Trophoblast cell (in vitro differentiated cells and primary cell): Measurements from ENCODE around the gene TGM3.

Source experiments
- DNase-seq, 2 donors: peaks; one replicate each; pipeline ENCODE4 v3.0.0-alpha.2; 2016
- H2AFZ ChIP-seq: 2 replicates; pipeline ENCODE4 v1.6.1; 2013; ENCODE audit warnings: low read length, moderate library complexity, mild to moderate bottlenecking; ENCODE audit not compliant: insufficient read depth, poor library complexity
- H2AK5ac ChIP-seq: 2 replicates; pipeline ENCODE4 v1.6.1; 2013; ENCODE audit warnings: mild to moderate bottlenecking, low read length
- H2BK120ac ChIP-seq: 2 replicates; pipeline ENCODE4 v1.6.1; 2013; ENCODE audit warnings: low read length, mild to moderate bottlenecking, moderate library complexity; ENCODE audit not compliant: insufficient read depth, poor library complexity
- H2BK12ac ChIP-seq: 2 replicates; pipeline ENCODE4 v1.6.1; 2013; ENCODE audit warnings: mild to moderate bottlenecking, low read length, moderate library complexity
- H2BK5ac ChIP-seq: 2 replicates; pipeline ENCODE4 v1.6.1; 2013; ENCODE audit warnings: low read length, low read depth, moderate library complexity, mild to moderate bottlenecking; ENCODE audit not compliant: poor library complexity
- H3K14ac ChIP-seq: 2 replicates; pipeline ENCODE4 v1.6.1; 2013; ENCODE audit warnings: mild to moderate bottlenecking, low read length
- H3K18ac ChIP-seq: 2 replicates; pipeline ENCODE4 v1.6.1; 2013; ENCODE audit warnings: mild to moderate bottlenecking, low read length
- H3K23ac ChIP-seq: 2 replicates; pipeline ENCODE4 v1.6.1; 2013; ENCODE audit warnings: low read length
- H3K27ac ChIP-seq: 2 replicates; pipeline ENCODE4 v1.5.1; 2013; ENCODE audit warnings: low read depth, mild to moderate bottlenecking, inconsistent platforms, low read length, moderate library complexity
- H3K27me3 ChIP-seq: 2 replicates; pipeline ENCODE4 v1.6.1; 2013; ENCODE audit warnings: inconsistent platforms, mild to moderate bottlenecking, low read length, moderate library complexity; ENCODE audit not compliant: insufficient read depth
- H3K36me3 ChIP-seq, 2 experiments: 1 replicate in 1 of 2; 2 replicates in 1 of 2; pipeline ENCODE4 v1.6.1; 2013; ENCODE audit warnings: low read length in 2 of 2, mild to moderate bottlenecking in 2 of 2, moderate library complexity in 1 of 2; ENCODE audit not compliant: insufficient read depth in 2 of 2, control insufficient read depth in 1 of 2
- H3K4ac ChIP-seq: 2 replicates; pipeline ENCODE4 v1.6.1; 2013; ENCODE audit warnings: low read depth, mild to moderate bottlenecking, low read length, moderate library complexity
- H3K4me1 ChIP-seq, 2 experiments: 1 replicate in 1 of 2; 2 replicates in 1 of 2; pipeline ENCODE4 v1.6.1; 2013; ENCODE audit warnings: low read length in 2 of 2, mild to moderate bottlenecking in 2 of 2, moderate library complexity in 1 of 2; ENCODE audit not compliant: insufficient read depth in 2 of 2, control insufficient read depth in 1 of 2
- H3K4me2 ChIP-seq: 2 replicates; pipeline ENCODE4 v1.6.1; 2013; ENCODE audit warnings: inconsistent platforms, mild to moderate bottlenecking, low read length, moderate library complexity
- H3K4me3 ChIP-seq: 2 replicates; pipeline ENCODE4 v1.5.1; 2013; ENCODE audit warnings: mild to moderate bottlenecking, low read depth, low read length, inconsistent platforms
- H3K79me1 ChIP-seq: one replicate; pipeline ENCODE4 v1.6.1; 2013; ENCODE audit warnings: low read length
- H3K79me2 ChIP-seq: 2 replicates; pipeline ENCODE4 v1.6.1; 2013; ENCODE audit warnings: low read length, mild to moderate bottlenecking; ENCODE audit not compliant: control insufficient read depth, insufficient read depth, poor library complexity
- H3K9ac ChIP-seq: 2 replicates; pipeline ENCODE4 v1.6.1; 2013; ENCODE audit warnings: mild to moderate bottlenecking, low read length
- H3K9me3 ChIP-seq: 2 replicates; pipeline ENCODE4 v1.6.1; 2013; ENCODE audit warnings: low read depth, mild to moderate bottlenecking, control low read depth, inconsistent platforms, low read length; ENCODE audit not compliant: insufficient read depth
- H4K12ac ChIP-seq: 2 replicates; pipeline ENCODE4 v1.6.1; 2013; ENCODE audit warnings: low read depth, mild to moderate bottlenecking, low read length, moderate library complexity
- H4K8ac ChIP-seq: 2 replicates; pipeline ENCODE4 v1.6.1; 2013; ENCODE audit warnings: low read depth, mild to moderate bottlenecking, low read length, moderate library complexity
- H4K91ac ChIP-seq: one replicate; pipeline ENCODE4 v1.6.1; 2013; ENCODE audit warnings: low read depth, mild to moderate bottlenecking, low read length, moderate library complexity
- WGBS: extraction: QIAGEN DNeasy Blood & Tissue Kit; methylation state at CpG from one replicate; pipeline ENCODE4 v1.1.7; 2013; ENCODE audit warnings: missing lambda C conversion rate; ENCODE audit not compliant: insufficient read length, insufficient coverage; ENCODE audit errors: extremely low coverage; 5-methylcytosine and 5-hydroxymethylcytosine counted together

TGM3 gene

DNA sequence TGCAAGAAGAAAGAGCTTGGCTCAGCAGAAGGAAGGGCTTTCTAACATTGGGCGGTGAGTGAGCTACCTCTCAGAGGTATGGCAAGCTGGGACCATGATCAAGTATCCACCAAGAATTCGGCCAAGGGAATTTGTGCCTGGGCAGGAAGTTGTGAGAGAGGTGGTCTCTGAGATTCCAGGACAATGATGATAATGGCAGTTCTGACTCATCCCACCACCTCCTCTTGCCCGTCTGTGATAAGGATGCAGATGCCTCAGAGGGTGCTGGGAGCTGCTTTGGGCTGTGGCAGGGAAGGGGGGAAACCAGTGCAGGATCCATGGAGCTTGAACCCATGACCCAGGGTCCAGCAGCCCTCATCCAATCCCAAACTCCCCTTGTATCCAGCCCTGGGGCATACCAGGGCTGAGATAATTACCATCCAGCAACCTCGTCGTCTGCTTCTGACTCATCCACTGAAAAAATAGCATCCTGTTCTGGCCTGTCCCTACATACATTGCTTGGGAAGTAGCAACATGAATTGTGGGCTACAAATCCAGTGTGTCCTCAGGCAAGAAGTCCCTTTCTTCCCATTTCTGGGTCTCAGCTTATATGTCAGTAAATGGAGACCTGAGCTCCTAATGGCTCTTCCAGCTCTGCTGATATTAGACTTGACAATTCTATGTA, 90.8 kb downstream of the TGM3 start:
- Histone ChIP-seq H4K91ac (no peak overlapping the region), H3K4ac (no peak overlapping the region), H3K79me1 (peaks cover 4% of the 10 kb centered on the region), H4K8ac (peak overlapping the region; percentile 24), H3K36me3 (no peaks in the 10 kb centered on the region), H3K27me3 (no peaks in the 10 kb centered on the region), H3K4me2 (peak overlapping the region; percentile 14), H3K27ac (peak overlapping the region; percentile 77), H3K18ac (no peak overlapping the region), H3K9ac (no peak overlapping the region), H3K79me2 (no peaks in the 10 kb centered on the region), H4K12ac (no peak overlapping the region), H2BK120ac (no peak overlapping the region), H3K4me3 (no peak overlapping the region), H3K9me3 (peaks cover 6% of the 10 kb centered on the region), H2BK12ac (no peak overlapping the region), H3K23ac (no peak overlapping the region), H2AK5ac (no peak overlapping the region), H3K4me1 (peaks cover 12 to 26% of the 10 kb centered on the region in 2 experiments), H3K14ac (no peak overlapping the region), H2BK5ac (no peak overlapping the region), H2AFZ (no peak overlapping the region)
- no peak for DNase-seq
- no CpG with 5 or more reads among the region's 5 CpGs for WGBS

DNA sequence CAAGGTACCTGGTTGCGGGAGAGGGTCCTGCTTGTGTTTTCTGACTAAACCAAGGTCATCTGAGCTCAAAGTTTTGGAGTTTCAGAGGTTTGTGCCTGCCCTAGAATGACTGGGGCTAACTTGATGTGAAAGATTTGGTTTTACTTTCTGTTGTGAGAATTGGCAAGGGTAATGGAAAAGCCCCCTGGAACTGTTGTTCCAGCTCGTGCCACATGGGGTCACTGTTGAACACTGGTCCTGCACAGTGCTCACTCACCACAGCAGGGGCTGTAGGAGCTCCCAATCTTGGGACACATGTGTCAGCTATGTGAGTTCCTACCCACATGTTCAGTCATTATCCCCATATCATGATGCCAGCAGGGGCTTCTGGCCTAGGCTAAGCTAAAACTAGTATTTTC, 91.4 kb downstream of the TGM3 start:
- Histone ChIP-seq H2BK120ac (no peak overlapping the region), H4K8ac (no peak overlapping the region), H2BK5ac (peak overlapping the region; percentile 35), H4K12ac (no peak overlapping the region), H3K23ac (no peak overlapping the region), H3K36me3 (no peaks in the 10 kb centered on the region), H3K27ac (peak overlapping the region; percentile 77), H3K18ac (no peak overlapping the region), H2BK12ac (no peak overlapping the region), H3K4ac (no peak overlapping the region), H3K14ac (no peak overlapping the region), H3K4me2 (peak overlapping the region; percentile 14), H3K4me3 (no peak overlapping the region), H2AK5ac (no peak overlapping the region), H3K9me3 (peaks cover 6% of the 10 kb centered on the region), H3K9ac (no peak overlapping the region), H3K27me3 (no peaks in the 10 kb centered on the region), H2AFZ (no peak overlapping the region), H3K79me1 (peaks cover 4% of the 10 kb centered on the region), H3K4me1 (peaks cover 12 to 26% of the 10 kb centered on the region in 2 experiments), H4K91ac (no peak overlapping the region), H3K79me2 (no peaks in the 10 kb centered on the region)
- peak; percentile 30 to 53 for DNase-seq
- no CpG with 5 or more reads among the region's 2 CpGs for WGBS

GRCh38 chr20:2387580-2387979, 91.8 kb downstream of the TGM3 start:
- no peaks in the 10 kb centered on the region for H3K36me3 ChIP-seq
- no peak overlapping the region for H2AK5ac ChIP-seq
- H3K4me2 ChIP-seq, result no peak overlapping the region
- no peak overlapping the region for H4K12ac ChIP-seq
- DNase-seq, result no peak
- H3K79me1 ChIP-seq, result peaks cover 4% of the 10 kb centered on the region
- no peak overlapping the region for H4K8ac ChIP-seq
- H3K4me3 ChIP-seq, result no peak overlapping the region
- peak overlapping the region; percentile 35 for H2BK5ac ChIP-seq
- H2AFZ ChIP-seq, result no peak overlapping the region
- H2BK120ac ChIP-seq, result no peak overlapping the region
- no peak overlapping the region for H3K23ac ChIP-seq
- H3K14ac ChIP-seq, result no peak overlapping the region
- H3K79me2 ChIP-seq, result no peaks in the 10 kb centered on the region
- no peak overlapping the region for H3K9ac ChIP-seq
- H3K4me1 ChIP-seq, result peaks cover 12 to 26% of the 10 kb centered on the region in 2 experiments
- peak overlapping the region; percentile 77 for H3K27ac ChIP-seq
- H4K91ac ChIP-seq, result no peak overlapping the region
- no peaks in the 10 kb centered on the region for H3K27me3 ChIP-seq
- H3K9me3 ChIP-seq, result peaks cover 6% of the 10 kb centered on the region
- no CpG with 5 or more reads among the region's 4 CpGs for WGBS
- H3K18ac ChIP-seq, result no peak overlapping the region
- H3K4ac ChIP-seq, result no peak overlapping the region
- H2BK12ac ChIP-seq, result no peak overlapping the region
